ENCODE data around the gene FOXP4. TPM values are rescaled to one million over a fixed set of nuclear protein-coding genes. Genes with fewer than 3 reads are reported as not detected.

FOXP4 gene
- total and polyA plus RNA-seq, 2 of the 13 experiments (the other 11 are each of a cell fraction or from before 2014, with no cell fraction given) = 11.0 to 12.4 TPM

- TF ChIP-seq ZBTB38 (CRISPR knock-in tag; IDR thresholded peaks at IDR 0.05) (peak; percentile 62; the same call in 1 of the 2 replicates), ZNF432 (CRISPR knock-in tag; IDR thresholded peaks at IDR 0.05; ENCODE audit: borderline replicate concordance) (no peak), ZNF850 (CRISPR knock-in tag; conservative IDR thresholded peaks at IDR 0.05) (no peak), BHLHE40 (IDR thresholded peaks at IDR 0.05; ENCODE audit: low read length) (no peak), ZBTB42 (CRISPR knock-in tag; IDR thresholded peaks at IDR 0.05) (no peak), ZMAT5 (CRISPR knock-in tag; IDR thresholded peaks at IDR 0.05; ENCODE audit: borderline replicate concordance, low read depth) (no peak), DMAP1 (CRISPR knock-in tag; IDR thresholded peaks at IDR 0.05) (peak; percentile 29; the same call in 1 of the 2 replicates), ZFP62 (CRISPR knock-in tag; IDR thresholded peaks at IDR 0.05) (no peak), MEIS2 (CRISPR knock-in tag; IDR thresholded peaks at IDR 0.05) (no peak), PLRG1 (conservative IDR thresholded peaks at IDR 0.05) (no peak), ZNF274 (CRISPR knock-in tag; IDR thresholded peaks at IDR 0.05) (no peak; the same call in 1 of the 2 replicates), MEIS1 (CRISPR knock-in tag; IDR thresholded peaks at IDR 0.05; ENCODE audit: borderline replicate concordance) (no peak), PAXIP1 (CRISPR knock-in tag; conservative IDR thresholded peaks at IDR 0.05) (no peak), HOXA5 (CRISPR knock-in tag; IDR thresholded peaks at IDR 0.05) (no peak), GATAD2A (CRISPR knock-in tag; IDR thresholded peaks at IDR 0.05) (0 out of 2 replicates have a peak, but pooled peaks have one; percentile 1), ZNF770 (CRISPR knock-in tag; IDR thresholded peaks at IDR 0.05) (no peak), MED13 (CRISPR knock-in tag; IDR thresholded peaks at IDR 0.05) (no peak), MBNL3 (CRISPR knock-in tag; conservative IDR thresholded peaks at IDR 0.05) (no peak), ZSCAN21 (CRISPR knock-in tag; IDR thresholded peaks at IDR 0.05; ENCODE audit: borderline replicate concordance) (peak; percentile 69), ZFY (CRISPR knock-in tag; IDR thresholded peaks at IDR 0.05) (peak; percentile 55; the same call in 1 of the 2 replicates), ZNF713 (CRISPR knock-in tag; IDR thresholded peaks at IDR 0.05) (no peak), RNF2 (conservative IDR thresholded peaks at IDR 0.05; ENCODE audit: low read depth) (no peak), ZNF326 (CRISPR knock-in tag; IDR thresholded peaks at IDR 0.05; ENCODE audit: borderline replicate concordance) (no peak), ZBTB1 (CRISPR knock-in tag; IDR thresholded peaks at IDR 0.05; ENCODE audit: borderline replicate concordance) (no peak), KLF16 (CRISPR knock-in tag; IDR thresholded peaks at IDR 0.05) (no peak), NFKB2 (CRISPR knock-in tag; IDR thresholded peaks at IDR 0.05; ENCODE audit: borderline replicate concordance) (no peak; the same call in 1 of the 2 replicates), ADNP (CRISPR knock-in tag; IDR thresholded peaks at IDR 0.05) (no peak)
Observed at GRCh38 chr6:41502917-41503671, 43.1 kb upstream of the FOXP4 start (continued).

Data from HepG2 (cell line).